ENCODE data around the gene BSCL2. TPM values are rescaled to one million over a fixed set of nuclear protein-coding genes. Genes with fewer than 3 reads are reported as not detected.

BSCL2 gene
- total and polyA plus RNA-seq, 2 of the 13 experiments (the other 11 are each of a cell fraction or from before 2014, with no cell fraction given), result 19.5 to 21.1 TPM

DNA sequence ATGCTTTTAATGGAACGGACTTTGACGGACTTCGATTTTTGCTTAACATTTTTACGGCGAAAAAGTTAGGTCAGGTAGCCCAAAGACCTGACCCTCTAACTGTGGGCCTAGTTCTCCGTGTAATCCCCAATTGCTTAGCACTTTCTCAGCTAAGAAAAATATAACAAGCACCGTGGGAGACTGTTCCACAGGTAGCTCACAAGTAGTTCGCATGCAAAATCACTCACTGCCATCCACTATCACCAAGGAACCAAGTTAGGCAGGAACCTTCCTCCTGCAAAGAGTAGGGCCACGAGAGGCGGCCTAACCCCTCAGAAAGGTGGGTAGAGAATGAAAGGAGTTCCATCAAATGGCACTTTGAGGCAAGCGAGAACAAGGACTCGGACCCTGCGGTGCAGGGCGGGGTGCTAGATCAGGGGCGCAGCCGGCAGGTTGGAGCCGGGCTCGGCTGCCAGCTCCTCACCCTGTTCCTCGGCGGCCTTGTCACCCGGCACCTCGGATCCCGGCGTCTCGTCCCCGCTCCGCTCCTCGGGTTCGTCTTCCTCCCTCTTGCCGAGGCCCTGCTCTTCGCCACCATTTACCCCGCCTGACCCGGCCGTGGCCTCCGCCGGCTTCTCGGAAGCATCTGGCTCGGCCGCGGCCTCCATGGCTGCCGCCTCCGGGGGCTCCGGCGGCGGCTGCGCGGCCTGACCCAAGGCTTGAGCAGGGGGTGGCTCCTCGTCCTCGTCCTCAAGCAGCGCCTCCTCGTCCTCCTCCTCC lies 19.1 kb upstream of the BSCL2 start:
- peaks cover 54% of the 10 kb centered on the region for H3K4me1 ChIP-seq (ENCODE audit: insufficient read depth, low read length)
- H4K20me1 ChIP-seq (ENCODE audit: insufficient read depth, low read length), result peaks cover 30% of the 10 kb centered on the region
- H3K4me3 ChIP-seq (replicated peaks in 1 of 3; ENCODE audit: insufficient read depth in 1 of 3, low read depth in 2 of 3, low read length in 3 of 3), result peak overlapping the region; percentile 85 to 94 (median 91)
- H3K27ac ChIP-seq (ENCODE audit: extremely low read length, insufficient read depth, low read length), result peak overlapping the region; percentile 99
- ChIA-PET POLR2A (interaction anchor here (0.6 to 5.7 kb wide), 24 partner anchors 11 to 324 kb away, joined by 3 to 129 read pairs (median 10); partner anchors contain the start of genes B3GAT3, BSCL2, C11orf98 and CSKMT), CTCF (ENCODE audit: low intra/inter-chr PET ratio, low total read pairs) (no interaction called here)
- WGBS (ENCODE audit: low lambda C conversion rate), result 2% methylated on average over 19 of the region's 51 CpGs
- in situ Hi-C loops (cut with HindIII; ENCODE audit: extremely low pct_ligation_motif_present, low pct_unique_long_range_greater_than_20kb), result no loop called here
- H3K9me3 ChIP-seq (ENCODE audit: low read length), result no peaks in the 10 kb centered on the region
- H2AFZ ChIP-seq (ENCODE audit: low read length), result no peak overlapping the region
- DNase-seq (ENCODE audit: low spot score), result no peak
- H3K36me3 ChIP-seq (replicated peaks in 1 of 2; ENCODE audit: control insufficient read depth in 1 of 2, insufficient read depth in 2 of 2, low read length in 2 of 2), result peaks cover 2 to 34% of the 10 kb centered on the region in 2 experiments
- peaks cover 73% of the 10 kb centered on the region for H3K79me2 ChIP-seq (ENCODE audit: insufficient read depth, low read length)
- no peak for FAIRE-seq
- H3K4me2 ChIP-seq (ENCODE audit: low read depth, low read length), result peak overlapping the region; percentile 85
- H3K9ac ChIP-seq (ENCODE audit: insufficient read depth, low read depth, low read length), result peak overlapping the region; percentile 95
- intact Hi-C loops (cut with micrococcal nuclease; ENCODE audit: unreplicated experiment), result loop anchor here (5.0 kb wide), 1 partner anchor 116 kb away; no protein-coding TSS in a partner anchor
- ATAC-seq, result no peak
- BruUV-seq (replicated peaks), result no TSS peak
- H3K27me3 ChIP-seq (ENCODE audit: control insufficient read depth in 1 of 2, insufficient read depth in 2 of 2, low read length in 2 of 2), result peaks cover 0 to 3% of the 10 kb centered on the region in 2 experiments; a peak in 1 of 5 replicates
- TF ChIP-seq ZNF670 (CRISPR knock-in tag; IDR thresholded peaks at IDR 0.05; ENCODE audit: borderline replicate concordance) (0 out of 2 replicates have a peak, but pooled peaks have one; percentile 53), MLLT10 (CRISPR knock-in tag; IDR thresholded peaks at IDR 0.05) (0 out of 2 replicates have a peak, but pooled peaks have one; percentile 32), ZNF598 (CRISPR knock-in tag; IDR thresholded peaks at IDR 0.05; ENCODE audit: borderline replicate concordance) (0 out of 2 replicates have a peak, but pooled peaks have one; percentile 50), SMYD3 (CRISPR knock-in tag; IDR thresholded peaks at IDR 0.05) (no peak), CHD2 (IDR thresholded peaks at IDR 0.05; ENCODE audit: low read depth, low read length) (no peak), ZNF773 (CRISPR knock-in tag; IDR thresholded peaks at IDR 0.05; ENCODE audit: borderline replicate concordance) (no peak), CAMTA2 (CRISPR knock-in tag; IDR thresholded peaks at IDR 0.05; ENCODE audit: borderline replicate concordance) (0 out of 2 replicates have a peak, but pooled peaks have one; percentile 49), NRL (CRISPR knock-in tag; IDR thresholded peaks at IDR 0.05; ENCODE audit: borderline replicate concordance) (no peak), PPARG (CRISPR knock-in tag; conservative IDR thresholded peaks at IDR 0.05) (no peak), ZBTB21 (CRISPR knock-in tag; IDR thresholded peaks at IDR 0.05) (no peak)
- TF ChIP-seq, protein P1, sequence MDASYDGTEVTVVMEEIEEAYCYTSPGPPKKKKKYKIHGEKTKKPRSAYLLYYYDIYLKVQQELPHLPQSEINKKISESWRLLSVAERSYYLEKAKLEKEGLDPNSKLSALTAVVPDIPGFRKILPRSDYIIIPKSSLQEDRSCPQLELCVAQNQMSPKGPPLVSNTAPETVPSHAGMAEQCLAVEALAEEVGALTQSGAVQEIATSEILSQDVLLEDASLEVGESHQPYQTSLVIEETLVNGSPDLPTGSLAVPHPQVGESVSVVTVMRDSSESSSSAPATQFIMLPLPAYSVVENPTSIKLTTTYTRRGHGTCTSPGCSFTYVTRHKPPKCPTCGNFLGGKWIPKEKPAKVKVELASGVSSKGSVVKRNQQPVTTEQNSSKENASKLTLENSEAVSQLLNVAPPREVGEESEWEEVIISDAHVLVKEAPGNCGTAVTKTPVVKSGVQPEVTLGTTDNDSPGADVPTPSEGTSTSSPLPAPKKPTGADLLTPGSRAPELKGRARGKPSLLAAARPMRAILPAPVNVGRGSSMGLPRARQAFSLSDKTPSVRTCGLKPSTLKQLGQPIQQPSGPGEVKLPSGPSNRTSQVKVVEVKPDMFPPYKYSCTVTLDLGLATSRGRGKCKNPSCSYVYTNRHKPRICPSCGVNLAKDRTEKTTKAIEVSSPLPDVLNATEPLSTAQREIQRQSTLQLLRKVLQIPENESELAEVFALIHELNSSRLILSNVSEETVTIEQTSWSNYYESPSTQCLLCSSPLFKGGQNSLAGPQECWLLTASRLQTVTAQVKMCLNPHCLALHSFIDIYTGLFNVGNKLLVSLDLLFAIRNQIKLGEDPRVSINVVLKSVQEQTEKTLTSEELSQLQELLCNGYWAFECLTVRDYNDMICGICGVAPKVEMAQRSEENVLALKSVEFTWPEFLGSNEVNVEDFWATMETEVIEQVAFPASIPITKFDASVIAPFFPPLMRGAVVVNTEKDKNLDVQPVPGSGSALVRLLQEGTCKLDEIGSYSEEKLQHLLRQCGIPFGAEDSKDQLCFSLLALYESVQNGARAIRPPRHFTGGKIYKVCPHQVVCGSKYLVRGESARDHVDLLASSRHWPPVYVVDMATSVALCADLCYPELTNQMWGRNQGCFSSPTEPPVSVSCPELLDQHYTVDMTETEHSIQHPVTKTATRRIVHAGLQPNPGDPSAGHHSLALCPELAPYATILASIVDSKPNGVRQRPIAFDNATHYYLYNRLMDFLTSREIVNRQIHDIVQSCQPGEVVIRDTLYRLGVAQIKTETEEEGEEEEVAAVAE (CRISPR knock-in tag; IDR thresholded peaks at IDR 0.05; ENCODE audit: borderline replicate concordance), result peak; percentile 25; the same call in 1 of the 2 replicates
- TF ChIP-seq, protein P2, sequence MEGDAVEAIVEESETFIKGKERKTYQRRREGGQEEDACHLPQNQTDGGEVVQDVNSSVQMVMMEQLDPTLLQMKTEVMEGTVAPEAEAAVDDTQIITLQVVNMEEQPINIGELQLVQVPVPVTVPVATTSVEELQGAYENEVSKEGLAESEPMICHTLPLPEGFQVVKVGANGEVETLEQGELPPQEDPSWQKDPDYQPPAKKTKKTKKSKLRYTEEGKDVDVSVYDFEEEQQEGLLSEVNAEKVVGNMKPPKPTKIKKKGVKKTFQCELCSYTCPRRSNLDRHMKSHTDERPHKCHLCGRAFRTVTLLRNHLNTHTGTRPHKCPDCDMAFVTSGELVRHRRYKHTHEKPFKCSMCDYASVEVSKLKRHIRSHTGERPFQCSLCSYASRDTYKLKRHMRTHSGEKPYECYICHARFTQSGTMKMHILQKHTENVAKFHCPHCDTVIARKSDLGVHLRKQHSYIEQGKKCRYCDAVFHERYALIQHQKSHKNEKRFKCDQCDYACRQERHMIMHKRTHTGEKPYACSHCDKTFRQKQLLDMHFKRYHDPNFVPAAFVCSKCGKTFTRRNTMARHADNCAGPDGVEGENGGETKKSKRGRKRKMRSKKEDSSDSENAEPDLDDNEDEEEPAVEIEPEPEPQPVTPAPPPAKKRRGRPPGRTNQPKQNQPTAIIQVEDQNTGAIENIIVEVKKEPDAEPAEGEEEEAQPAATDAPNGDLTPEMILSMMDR (CRISPR knock-in tag; IDR thresholded peaks at IDR 0.05), result no peak
- TF ChIP-seq, protein P3, sequence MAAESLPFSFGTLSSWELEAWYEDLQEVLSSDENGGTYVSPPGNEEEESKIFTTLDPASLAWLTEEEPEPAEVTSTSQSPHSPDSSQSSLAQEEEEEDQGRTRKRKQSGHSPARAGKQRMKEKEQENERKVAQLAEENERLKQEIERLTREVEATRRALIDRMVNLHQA (CRISPR knock-in tag; IDR thresholded peaks at IDR 0.05), result no peak

Data from HepG2 (cell line).